Measurements from ENCODE around the gene GALC.
A peak's percentile ranks its signal among the peaks of the same experiment; 100 is the strongest.

The GALC gene

DNA sequence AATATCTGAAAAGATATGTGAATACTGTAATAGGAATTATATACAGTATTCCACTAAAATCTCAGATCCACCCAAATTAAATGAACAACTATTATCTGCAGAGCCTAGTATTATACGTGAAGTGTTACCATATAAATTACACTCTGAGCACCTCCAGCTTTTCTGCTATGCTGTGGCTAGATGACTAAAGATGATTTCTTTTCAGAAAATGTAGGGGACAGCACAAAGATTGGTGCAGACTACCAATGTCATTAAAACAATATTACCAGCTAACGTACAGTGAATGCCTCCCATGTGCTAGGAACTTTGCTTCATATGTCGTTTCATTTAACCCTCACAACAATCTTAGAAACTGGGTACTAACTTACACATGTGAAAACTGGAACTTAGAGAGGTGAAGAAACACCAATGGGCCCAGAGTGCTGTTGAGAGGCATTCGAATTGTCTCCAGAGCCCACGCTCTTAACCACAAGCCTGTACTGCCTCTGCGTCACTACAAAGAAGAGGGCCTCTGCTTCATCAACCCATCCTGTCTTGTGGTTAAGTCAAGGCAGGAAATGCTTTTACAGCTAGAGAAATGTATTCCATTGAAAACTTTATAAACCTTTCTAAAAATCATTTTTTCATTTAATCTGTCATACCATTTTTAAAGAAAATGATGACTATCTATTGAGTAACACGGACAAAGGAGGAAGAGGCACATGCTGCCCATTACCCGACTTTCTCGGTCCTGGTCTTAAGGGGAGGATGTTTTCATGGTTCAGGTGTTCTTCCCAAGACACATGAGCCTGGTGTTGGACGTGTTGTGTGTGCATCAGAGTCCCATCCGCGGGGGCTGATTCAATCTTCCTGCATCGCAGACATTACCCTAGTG lies 13.2 kb upstream of the GALC start:
- peak; percentile 57 for DNase-seq

DNA sequence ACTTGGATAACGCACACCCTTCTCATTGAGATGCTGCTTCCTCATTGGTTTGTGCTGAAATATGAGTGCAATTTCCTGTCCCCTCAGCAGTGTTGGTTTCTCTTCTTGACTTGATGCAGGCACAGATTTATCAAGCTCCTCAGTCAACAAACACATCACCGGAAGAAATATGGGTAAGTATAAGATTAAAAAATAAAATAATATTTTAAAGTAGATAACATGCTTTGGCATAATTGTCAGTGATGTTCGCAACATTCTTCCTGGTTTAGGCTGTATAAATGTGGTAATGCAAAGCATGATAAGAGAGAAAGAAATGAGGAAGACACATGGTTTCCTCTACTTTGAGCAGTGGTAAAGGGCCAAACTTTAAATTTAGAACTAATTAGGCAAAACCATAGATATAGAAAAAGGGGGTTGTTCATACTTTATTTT lies 12.1 kb upstream of the GALC start, which contains the start of gene GPR65:
GPR65 (plus strand) TSS at position 86 of the 432 bp plus-strand sequence. CDS start 5,713 bp downstream, outside the sequence.
- DNase-seq, result no peak

DNA sequence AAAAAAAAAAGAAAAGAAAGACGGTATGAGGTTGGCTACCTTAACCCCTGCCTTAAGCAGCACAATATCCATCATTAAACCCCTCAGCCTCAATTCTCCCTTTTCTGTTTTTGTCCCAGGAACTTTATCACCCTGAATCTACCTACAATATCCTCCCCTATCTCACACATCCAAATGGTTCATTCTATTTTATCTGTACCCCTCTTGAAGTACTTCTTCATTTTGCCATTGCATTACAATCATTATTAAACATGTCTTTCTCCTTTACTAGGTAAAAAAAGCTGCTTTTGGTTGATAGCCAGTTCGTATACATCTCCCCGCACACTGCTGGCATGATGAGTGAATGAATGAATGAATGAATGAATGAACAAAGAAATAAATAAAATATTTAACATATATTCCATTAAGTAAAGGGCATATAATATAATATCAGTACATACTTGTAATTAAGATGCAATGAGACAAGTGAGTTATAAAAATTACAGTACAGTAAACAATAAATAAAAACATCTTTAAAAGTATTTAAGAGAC lies 11.6 kb upstream of the GALC start:
- DNase-seq, result no peak

DNA sequence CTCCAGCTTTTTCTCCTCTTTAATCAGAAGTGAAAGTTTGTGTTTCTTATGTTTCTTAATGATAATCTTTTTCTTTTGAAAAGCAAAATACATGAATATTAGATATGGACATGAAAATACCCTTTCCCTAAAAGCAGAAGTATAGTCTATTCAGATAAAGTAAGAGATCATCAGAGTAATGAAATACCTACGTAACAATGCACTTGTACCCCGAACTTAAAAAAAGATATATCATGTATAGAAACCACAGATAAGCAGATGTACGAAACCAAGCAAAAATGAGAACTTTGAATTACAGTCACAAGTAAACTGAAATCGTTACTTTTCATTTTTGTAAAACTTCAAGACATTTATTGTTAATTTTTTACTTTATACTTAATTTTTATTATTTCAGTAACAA lies 10.4 kb upstream of the GALC start:
- no peak for DNase-seq

DNA sequence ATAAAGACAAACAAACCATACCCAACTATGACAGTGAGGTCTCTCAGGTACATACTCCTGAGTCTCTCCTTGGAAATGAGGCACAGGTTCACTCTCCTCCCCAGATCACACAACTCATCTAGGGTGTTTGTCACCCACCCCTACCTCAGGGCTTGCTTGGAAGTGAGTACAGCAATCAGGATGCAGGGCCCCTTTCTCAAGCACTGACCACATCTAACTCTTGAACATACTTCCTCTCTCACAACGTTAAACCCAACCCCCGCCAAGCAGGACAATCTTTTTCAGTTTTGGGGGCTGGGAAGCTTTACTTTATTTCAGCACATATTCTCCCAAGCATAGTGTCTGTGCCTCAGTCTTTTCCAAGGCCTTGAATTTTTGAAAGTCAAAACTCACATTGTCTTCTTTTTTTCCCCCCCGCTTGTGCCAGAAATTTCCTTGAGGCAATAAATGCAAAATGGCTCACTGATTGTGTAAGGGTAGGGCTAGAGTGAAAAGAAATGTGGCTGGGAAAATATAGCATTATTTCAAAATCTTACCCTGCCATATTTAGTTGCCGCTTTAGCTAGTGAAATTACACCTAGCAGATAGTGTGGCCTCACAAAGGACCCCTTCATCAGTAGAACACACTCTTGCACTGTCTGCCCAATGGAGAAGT lies 9.6 kb upstream of the GALC start:
- no peak for DNase-seq

DNA sequence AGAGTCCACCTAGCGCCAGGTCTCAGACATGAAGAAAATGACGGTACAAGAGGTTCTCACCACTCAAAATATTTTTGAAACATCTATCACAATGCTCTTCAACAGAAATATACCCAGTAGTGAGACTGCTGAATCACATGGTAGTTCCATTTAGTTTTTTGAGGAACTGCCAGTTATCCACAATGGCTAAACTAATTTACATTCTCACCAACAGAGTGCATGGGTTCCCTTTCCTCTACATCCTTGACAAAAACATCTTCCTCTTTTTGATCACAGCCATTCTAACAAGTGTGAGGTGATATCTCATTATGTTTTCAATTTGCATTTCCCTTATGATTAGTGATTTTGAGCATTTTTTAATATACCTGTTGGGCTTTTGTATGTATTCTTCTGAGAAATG lies 6.3 kb upstream of the GALC start:
- no peak for DNase-seq

DNA sequence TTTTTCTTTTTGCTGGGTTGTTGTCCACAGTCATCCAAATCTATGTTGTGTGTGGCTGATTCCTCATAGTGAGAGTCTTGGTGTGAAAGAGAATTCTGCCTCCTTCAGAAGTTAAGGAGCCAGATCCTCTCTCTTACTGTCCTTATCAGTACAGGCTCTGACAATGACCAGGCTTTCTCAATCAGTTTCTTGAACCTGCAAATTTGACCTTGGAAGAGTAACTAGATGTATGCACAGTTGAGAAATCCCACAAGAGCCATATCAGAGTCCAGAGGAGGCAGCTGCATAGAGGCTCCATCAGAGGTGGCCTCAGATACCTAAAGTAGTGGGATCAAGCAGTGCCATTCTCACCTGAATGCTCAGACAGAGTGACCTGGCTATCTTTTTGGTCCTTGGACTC lies 5.5 kb upstream of the GALC start:
- no peak for DNase-seq

DNA sequence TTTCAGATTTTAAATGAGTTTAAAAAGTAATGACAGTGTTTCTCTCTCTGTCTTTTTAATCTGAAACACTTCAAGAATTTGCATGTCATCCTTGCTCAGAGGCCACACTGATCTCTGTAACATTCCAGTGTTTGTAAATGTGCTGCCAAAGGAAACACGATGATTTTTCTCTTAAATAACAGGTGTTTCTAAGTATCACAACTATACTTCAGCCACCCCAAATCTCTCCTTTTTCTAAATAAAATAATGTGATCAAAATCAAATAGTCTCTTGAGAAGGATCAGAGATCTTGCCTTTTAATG lies 3.3 kb upstream of the GALC start:
- no peak for DNase-seq

DNA sequence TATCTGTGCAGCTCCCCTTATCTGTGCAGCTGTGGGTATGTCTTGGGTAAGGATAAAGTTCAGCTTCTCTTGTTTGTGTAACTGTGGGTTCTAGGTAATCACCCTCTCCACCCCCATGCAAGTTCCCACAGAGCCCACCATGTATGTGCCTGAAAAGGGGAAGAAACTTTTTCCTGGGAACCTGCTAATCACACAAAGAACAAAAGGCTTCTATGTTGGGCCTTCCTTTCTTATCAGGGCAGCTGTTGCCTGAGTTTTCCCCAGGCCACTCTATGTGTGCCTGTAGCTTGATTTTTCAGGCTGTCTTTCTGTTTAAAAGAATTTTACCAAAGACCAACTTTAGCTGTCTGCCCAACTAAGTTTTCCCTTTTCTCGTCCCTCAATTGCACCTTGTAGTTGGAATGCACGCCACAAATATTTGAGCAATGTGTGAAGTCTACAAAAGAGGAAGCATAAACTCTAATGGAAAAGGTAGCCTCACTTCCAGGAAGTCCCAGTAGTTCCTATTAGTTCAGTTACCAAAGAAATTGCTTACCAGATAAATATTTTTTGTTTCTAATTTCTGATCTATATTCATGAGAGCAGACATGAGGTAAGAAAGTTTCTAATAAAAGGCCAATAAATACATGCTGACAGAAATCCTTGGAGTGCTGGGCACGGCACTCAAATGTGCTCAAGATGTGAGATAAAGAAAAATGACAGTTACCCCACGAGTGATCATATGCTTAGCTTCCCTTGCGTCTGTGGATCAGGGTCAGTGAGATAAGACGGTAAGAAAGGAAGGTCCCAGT lies 2.7 kb upstream of the GALC start:
- no peak for DNase-seq

DNA sequence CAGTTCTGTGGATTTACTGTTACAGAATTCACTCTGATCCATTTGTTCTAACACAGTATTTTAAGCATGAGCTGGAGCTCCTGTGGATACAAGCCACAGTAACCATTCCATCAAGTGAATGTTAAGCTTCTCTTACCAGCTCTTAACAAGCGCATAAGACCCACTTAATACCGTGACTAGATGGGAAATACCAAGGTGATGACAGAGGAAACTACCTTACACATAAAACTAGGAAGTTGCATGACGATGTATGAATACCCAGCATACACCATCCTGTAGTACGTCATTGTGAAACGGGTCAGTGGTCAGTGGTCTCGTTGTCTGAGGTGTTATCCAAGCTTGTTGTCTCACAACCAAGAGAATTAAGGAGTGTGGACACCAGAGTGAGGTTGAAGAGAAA lies 2.0 kb upstream of the GALC start:
- DNase-seq, result no peak

DNA sequence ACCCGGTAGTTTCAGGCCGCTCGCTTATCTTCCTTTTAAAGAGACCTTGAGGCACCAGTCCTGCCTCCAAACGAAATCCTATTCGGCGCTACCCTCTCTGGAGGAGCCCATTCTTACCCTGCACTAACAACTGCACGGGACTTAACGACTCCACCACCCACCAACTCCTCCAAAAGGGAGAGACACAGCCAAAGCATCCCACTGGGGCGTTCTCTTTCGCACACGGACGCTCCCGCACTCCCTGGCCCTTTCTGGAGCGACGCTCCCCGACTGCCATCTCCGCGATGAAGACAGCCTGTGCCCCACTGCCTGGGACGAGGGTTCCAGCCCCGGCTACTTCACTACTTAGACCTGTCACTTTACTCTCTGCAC lies 650 bp downstream of the GALC start:
- no peak for DNase-seq

DNA sequence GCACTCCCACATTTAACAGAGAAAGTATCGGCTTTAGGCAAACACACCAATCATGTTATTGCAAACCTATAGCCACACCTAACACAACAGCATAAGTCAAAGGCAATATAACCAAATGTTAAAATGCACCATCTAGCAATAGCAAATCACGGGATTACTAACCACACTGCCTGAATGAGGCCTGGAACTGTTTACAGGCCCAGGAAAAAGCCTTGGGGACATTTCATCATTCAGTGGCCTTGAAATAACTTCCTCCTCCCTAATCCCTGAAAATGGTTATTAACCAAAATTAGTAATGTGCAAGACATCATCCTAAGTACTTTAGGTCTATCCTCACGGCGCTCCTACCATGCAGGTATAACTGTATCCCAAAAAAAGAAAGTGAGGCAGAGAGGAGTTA lies 2.3 kb downstream of the GALC start:
- no peak for DNase-seq

DNA sequence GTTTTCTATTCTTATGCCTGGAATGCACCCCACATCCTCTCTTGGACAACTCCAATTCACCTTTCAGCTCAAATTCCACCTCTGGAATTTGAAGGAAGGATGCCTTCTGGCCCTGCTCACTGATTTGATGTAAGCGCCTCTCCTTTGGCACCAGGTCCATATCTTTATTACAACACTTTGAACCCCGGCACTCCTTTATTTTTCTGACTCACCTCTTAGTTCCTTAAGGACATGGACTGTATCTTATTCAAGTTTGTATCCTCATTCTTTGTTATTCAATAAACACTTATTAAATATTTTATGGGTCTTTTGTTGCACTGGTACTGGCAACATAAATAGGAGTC lies 3.1 kb downstream of the GALC start:
- DNase-seq, result no peak

DNA sequence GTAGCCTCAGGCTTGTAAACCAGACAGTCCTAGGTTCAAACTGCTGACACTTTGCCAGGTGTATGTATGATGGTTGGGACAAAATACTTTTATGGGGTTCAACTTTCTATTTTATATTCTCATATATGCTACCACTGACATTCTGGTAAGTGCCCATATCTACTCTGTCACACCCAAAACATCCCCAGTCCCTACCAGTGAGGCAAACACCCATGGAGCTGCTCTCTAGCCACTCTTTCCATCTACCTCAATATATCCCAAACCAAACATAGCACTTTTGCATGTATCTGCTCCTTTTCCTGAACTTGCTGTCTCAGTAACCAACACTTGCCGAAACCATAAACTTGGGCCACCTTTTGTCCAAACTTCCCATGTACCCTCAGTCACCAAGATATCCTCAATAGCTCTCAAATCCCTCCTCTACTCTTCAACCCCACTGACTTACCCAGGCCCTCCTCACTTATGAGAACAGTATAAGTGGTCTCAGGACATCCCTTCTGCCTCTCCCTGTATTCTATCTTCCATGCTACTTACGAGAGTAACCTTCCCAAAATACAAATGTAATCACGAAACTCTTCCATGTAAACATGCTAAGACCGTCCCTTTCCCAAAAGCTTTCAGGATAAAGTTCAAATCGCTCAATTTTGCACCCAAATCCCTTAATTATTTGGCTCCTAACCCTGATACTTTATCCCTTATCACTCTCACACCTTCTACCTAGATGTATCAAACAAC lies 3.6 kb downstream of the GALC start:
- DNase-seq, result no peak

DNA sequence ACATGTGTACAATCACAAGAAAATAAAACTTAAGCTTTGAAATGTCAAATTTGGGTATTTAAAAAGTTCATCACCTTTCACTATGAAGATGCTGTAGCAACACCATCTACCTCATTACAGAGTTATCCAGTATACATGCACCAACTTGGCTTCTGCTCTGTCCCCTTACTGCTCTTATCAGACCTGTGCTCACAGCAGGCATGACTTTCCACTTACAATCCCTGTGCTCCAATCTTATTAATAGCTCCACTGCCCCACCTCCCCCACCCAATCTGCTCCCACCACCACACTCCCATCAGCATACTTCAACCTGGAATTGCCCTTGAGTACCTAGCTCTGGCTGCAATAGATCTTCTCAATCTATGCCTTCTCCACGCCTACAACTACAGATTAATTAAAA lies 13.3 kb downstream of the GALC start:
- DNase-seq, result no peak

DNA sequence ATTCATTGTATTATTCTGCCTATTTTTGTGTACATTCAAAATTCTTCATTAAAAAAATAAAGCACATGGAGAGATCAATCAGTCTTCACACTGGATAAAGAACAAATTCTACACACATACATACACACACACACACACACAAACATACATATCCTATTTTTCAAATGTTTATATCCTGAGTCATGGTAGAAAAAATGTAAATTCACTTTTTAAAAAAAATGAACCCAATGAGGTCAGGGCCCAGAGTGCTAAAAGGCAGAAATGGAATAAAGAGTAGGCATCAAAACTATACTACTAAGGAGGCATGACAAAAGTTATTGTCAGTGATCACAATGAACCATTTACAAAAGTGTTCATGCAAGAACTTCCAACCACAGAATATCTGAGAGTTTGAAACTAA lies 17.3 kb downstream of the GALC start:
- no peak for DNase-seq

DNA sequence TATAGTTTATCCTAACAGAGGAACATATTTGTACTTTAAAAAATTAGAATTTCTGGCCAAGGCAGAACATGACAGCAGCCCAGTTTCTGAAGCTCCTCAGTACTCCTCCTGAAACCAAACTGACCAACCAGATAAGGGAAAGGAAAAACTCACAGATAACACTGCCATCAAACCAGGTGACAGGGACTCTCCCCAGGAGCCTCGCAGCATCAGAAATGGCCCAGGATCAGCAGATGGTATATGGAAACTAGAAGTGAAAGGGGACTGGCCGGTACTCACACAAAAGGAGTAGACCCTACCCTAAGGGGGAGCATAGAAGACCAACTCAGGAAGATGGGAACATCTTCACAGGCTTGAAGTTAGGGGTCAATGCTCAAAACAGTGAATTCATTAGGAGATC lies 22.0 kb downstream of the GALC start:
- no peak for DNase-seq

DNA sequence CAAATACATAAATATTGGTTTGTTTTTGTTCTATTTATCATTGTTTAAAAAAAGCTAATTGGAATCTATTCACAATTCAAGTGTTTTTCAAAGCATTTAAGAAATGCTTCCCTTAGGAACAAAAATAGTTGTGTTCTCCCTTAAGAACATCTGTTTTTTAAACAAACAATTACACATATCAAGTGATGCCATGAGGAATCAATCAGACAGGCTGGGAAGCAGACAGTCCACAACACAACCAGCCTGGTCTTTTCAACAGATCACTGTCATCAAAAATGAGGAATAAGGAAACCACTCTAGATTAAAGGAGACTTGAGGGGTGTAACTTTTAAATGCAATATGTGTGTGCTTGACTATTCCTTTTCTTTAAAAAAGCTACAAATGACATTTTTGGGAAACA lies 25.5 kb downstream of the GALC start:
- DNase-seq, result no peak

DNA sequence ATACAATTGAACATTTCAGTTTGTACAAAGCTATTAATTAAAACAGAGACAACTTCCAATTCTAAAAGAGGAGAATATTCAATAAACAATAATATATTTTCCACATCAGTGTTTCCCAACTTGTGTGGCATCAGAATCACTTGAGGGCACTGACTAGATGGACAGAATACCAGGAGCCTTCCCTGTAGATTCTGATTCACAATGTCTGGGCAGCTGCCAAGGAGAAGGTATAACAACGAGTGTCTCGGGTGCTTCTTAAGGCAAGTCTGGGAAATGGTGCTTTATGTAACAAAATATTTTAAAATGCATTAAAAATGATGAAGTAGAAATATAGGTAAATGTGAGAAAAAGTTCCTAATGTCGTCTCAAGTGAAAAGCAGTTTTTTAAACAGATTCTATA lies 26.2 kb downstream of the GALC start:
- no peak for DNase-seq

DNA sequence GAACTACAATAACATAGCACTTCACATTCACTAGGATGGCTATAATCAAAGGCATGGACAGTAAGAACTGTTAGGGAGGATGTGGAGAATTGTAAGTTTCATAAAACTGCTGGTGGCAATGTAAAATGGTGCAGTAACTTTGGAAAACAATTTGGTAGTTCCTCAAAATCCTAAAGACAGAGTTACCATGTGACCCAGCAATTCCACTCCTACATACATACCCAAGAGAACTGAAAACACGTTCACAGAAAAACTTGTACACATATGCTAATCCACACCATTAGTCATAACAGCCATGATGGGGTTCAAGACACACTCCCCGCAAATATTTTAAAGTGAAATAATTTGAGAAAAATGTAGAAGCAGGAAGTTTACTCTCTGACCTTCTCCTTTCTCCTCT lies 31.7 kb downstream of the GALC start:
- no peak for DNase-seq

DNA sequence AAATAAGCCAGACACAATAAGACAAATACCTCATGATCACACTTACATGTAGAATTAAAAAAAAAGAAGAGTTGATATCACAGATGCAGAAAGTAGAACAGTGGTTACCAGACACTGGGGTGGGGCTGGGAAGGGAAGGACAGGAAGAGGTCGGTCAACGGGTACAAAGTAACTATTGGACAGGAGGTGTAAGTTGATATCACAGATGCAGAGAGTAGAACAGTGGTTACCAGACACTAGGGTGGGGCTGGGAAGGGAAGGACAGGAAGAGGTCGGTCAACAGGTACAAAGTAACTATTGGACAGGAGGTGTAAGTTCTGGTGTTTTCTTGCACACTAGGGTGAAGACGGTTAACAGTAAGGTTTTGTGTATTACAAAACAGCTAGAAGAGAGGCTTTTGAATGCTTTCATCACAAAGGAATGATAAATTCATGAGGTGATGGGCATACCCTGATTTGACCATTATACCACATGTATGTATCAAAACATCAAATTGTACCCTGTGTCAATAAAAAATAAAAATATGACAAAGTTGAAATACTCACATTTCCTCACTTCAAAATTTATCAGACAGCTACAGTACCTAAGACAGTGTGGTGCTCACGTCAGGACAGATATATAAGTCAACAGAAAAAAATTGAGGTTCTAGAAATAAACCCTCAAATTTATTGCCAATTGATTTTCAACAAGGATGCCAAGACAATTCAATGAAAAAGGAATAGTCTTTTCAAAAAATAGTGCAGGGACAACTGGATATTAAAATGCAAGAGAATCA lies 32.8 kb downstream of the GALC start:
- no peak for DNase-seq

DNA sequence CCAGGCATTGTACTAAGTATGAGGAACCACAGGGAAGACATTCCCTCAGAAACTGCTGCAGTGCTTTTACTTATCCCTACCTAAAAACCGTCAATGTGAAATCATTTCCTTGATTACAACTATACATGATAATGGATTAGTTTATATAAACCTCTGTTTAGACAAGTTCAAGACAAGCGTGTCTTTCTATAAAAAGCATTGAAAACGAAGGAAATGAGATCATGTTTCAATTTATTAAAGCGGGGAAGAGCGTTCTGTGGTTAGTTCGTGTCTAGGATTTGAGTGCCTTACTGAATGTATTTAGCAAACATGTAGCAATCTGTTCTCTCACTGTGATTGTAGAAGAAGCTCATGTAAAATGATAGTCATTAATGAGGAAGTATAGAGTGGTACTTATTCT lies 37.5 kb downstream of the GALC start:
- DNase-seq, result no peak

Data from activated CD8-positive, alpha-beta memory T cell treated with anti-CD3 and anti-CD28 coated beads, Interleukin-2, amount 50 U/mL, for 4 hours (primary cell).